HK-2 (cell line): ENCODE results near the gene TTLL9.

Experiments used
- DNase-seq: peaks from one replicate; pipeline ENCODE4 v3.0.0-alpha.2; 2018; ENCODE audit not compliant: unreplicated experiment

TTLL9 gene

DNA sequence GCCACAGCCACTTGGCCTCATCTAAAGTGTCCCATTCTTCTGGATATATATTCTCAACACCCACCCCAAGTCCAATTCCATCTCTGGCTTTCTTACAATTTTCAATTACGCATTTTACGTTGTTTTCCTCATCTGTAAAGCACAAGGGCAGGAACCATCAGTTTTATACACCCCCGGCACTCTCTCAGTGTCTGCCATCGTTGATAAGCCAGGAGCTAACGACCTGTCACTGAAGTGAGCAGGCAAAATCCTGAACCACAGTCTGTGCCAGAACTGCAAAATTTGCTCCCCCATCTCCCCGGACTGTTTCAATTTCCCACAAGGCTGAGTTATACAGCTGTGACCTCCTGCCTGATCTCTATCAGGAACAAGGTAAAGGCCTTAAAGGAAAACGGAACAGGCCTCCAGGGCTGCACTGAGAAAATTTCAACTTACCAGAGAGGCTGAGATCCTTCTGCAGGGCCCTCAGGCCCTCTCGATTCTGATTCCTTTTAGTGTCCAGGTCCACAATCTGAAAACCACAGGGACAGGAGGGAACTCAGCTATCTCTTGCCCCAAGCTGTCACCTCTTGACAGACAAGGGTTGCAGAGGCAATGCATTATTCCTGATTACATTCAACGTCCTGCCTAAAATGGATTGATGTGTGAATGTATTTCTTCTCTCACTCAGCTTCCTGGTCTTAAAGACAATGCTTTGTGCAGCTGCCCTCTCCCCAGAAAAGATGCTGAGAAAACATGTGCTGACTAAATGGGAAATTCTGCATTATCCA, 79.6 kb downstream of the TTLL9 start:
- no peak for DNase-seq

DNA sequence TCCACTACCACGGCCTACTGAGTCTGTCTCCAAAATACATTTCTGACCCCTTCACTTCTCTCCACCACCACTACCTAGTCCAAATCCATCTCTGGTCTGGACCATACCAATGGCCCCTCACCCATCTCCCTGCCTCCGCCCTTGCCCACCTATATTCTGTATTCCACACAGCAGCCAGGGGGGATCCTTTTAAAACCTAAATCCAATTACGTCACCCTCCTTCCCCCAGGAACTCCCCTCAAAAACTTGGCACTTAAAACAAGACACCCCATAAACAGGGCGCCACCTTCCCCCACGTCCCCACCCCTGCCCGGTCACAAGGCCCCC, 80.7 kb downstream of the TTLL9 start:
- DNase-seq: no peak

DNA sequence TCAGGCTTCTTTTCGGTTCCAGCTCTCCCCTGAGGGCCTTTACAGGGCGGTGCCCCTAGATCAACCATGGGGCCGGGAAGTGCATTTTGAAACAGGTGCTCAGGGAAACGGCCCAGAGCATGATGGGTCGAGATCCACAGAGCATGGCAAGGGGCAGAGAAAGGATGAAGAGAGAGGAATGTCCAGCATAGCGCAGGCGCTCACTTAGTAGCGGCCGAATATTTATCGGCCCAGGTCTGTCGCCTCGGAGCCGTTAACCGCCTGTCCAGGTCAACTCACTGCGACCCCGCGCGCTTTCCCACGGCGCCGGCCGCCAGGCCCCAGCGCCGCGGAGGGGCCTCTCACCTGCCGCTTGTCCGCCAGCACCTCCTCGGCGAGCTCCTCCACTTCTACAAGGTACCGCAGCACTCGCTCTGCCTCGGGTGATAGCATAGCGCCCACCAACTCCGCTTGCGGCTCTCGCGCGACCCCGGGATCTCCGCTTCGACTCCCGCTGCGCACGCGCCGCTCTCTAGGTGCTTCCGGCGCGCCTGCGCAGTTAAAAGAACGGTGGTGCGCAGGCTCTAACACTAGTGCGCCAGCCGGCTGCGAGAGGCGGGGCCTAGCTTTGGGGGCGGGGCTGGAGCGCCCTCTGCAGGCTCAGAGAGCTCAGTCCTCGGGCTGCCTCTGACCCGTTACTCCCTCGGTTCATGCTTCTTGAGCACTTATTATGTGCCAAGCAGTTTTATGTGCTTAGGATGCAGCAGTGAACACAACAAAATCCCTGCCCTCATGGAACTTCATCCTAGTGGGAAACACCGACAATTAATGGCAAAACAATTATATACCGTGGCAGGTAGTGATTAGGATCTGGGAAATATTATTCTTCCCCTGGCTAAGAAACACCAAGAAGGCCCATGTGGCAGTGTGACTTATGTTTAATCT, 81.4 kb downstream of the TTLL9 start, which contains the start of gene PDRG1:
Gene PDRG1, minus strand, starts transcription at position 517 of the 924 bp plus-strand sequence. Its CDS starts 85 bp downstream, at position 432.
- peak; percentile 99 for DNase-seq

- no peak for DNase-seq
Observed at GRCh38 chr20:31953556-31954148, 83.2 kb downstream of the TTLL9 start.

- no peak for DNase-seq
Observed at GRCh38 chr20:31954500-31954899, 84.1 kb downstream of the TTLL9 start.

DNA sequence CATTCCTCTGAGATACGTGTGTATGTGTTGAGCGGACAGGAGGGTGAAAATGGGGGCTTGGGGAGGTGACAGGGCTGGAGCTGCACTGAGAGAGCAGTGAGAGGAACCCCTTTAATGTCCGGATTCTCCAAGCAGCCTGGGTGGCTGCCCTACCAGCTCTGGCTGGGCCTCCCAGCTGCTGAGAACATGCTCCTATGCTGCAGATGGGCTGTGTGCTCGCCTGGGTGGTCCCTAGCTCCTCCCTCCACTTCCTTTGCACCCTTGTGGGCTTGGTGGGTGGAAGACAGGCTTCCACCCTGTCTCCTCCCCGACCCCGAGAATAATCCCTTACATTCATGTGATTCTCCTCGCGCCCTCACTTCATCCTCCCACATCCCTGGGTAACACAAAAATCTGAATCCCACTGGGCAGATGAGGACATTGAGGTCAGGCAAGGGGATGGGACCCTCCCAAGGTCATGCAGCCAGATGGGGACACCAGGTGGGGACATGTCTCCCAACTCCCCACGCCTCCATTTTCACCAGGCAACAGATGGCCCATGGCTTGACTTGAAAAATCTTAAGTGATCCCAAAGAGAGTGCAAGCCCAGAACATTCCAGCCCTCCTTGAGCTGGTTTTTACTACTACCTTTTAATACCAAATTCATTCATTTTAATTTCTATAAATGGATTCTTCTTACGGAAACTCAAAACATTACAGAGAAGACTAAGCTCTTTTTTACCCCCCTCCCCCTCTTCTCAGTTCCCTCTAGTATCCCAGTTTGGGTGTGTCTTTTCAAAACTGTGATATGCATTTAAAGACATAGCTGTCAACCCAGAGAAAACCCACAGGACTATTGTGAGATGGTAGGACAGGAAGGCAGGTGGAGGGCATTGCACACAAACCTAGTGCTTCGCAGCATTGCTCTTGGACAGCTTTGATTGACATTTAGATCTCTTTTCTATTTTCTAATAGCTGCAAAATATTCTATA, 86.4 kb downstream of the TTLL9 start:
- DNase-seq: no peak

GRCh38 chr20:31962761-31963160, 92.3 kb downstream of the TTLL9 start:
- DNase-seq: no peak

DNA sequence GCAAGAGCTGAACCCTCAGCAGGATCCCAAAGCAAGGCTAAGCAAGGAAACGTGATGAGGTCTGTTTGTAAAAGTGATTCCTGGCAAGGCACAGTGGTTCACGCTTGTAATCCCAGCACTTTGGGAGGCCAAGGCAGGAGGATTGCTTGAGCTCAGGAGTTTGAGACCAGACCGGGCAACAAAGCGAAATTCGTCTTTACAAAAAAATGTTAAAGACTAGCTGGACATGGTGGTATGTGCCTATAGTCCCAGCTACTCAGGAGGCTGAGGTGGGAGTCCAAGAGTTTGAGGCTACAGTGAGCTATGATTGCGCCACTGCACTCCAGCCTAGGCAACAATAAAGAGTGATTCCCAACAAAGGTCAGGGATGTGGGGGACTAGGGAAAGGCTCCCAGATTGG, 93.5 kb downstream of the TTLL9 start:
- no peak for DNase-seq

DNA sequence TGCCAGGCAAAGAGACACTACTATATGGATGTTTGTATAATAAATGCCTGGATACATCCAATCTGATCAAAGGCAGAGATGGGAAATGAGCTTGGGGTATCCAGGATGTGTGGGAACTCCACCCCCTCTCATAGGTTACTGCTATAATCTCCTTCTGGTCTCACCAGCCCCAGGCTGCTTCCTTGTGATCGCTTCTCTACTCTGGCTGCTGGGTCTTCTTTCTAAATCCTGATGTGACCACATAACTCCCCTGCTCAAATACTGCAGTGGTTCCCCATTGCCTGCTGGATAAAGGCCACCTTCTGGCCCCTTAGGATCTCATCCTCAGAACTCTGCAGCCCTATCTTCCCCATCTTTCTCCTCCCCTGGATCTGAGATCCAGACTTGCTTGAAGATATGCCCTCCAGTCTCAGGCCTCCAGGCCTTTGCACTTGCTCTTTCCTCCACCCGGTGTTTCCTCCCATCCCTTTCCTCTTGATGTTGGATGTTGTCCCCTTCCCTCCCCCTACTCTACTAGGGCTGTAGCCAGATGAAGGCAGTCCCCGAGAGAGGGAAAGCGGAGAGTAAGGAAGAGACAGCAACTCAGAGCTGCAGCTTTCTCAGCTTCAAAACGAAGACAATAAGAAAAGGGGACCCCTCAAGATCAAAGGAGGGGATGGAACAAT, 96.7 kb downstream of the TTLL9 start:
- no peak for DNase-seq

GRCh38 chr20:31967830-31968249, 97.4 kb downstream of the TTLL9 start, which contains the start of gene XKR7:
Gene XKR7, plus strand, starts transcription at chr20:31968151. Its CDS starts 25 bp downstream, at chr20:31968176.
- peak; percentile 84 for DNase-seq

DNA sequence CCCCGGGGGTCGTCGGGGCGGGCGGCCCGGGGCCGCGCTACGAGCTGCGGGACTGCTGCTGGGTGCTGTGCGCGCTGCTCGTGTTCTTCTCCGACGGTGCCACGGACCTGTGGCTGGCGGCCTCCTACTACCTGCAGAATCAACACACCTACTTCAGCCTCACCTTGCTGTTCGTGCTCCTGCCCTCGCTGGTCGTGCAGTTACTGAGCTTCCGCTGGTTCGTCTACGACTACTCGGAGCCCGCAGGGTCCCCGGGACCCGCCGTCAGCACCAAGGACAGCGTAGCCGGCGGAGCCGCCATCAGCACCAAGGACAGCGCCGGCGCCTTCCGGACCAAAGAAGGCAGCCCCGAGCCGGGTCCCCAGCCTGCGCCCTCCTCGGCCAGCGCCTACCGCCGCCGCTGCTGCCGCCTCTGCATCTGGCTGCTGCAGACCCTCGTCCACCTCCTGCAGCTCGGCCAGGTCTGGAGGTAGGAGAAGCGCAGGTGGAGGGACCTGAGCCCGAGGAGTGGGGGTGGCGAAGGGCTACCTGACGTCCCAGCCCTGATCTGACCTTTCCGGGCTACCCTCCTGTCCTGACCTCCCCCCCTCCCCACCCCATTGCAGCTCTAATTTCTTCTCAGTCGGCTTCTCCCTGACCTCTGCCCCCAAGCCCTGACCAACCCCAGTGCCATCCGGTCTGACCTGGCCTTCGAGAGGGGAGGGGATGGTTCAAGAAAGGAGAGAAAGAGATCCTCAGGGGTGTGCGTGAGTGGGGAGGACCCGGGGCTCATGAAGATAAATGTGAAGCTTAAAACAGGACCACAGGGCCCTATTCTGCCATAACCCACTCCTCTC, 98.1 kb downstream of the TTLL9 start:
- DNase-seq: peak; percentile 94

DNA sequence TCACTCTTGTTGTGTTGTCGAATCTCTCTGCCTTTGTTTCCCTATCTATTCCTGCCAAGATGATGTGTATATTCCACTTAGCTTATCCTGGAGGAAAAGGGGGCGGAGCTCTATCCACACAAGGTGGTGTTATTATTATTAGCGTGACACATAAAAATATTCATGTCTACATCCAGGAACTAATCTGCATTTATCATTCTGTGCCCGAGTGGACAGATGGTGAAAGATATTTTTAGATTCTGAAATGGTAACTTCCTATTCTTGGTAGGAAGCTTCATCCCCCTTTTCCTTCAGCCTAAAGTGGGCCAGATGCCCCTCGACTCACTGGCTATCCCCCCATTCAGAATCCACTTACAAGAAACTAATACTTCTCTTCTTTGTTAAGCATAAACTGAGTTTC, 99.6 kb downstream of the TTLL9 start:
- DNase-seq: no peak

DNA sequence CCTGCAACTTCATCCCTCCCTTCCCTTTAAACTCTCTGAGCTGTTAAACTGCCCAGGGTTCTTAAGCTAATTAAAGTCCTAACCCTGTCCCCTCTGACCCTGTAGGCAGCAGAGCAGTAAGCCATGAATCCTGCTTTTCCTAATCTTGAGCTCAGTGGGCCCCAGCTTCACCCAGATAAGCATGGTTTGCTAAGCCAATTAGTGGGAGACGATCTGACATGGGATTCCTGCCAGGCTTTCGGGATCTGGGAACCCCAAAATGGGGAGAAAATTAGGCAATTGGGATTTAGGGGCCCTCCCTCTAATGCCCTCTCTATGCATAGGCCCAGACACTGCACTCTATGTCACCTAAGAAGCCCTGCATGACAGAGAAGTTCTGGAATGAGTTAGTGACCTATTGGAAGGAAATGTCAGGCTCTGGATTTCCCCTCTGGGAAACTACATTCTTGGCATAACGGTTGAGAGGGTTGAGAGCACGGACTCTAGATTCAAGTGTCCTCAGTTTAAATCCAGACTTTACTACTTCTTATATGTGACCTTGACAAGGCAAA, 102.1 kb downstream of the TTLL9 start:
- DNase-seq: peak; percentile 60

DNA sequence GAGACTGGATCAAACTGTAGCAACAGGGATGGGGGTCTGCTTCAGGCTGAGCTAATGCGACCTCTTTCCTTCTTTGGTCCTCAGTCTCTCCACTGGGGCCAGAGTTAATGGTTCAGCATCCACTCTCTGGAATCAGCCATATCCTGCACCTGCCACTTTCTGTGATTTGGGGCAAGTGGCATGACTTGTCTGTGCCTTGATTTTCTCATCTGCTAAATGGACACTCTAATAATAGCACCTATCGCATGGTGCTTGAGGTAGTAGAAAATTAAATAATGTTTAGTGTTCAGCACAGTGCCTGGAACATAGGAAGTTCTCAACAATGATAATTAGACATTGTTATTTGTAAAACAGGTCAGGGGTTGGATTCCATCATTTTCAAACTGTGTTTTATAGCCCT, 103.9 kb downstream of the TTLL9 start:
- DNase-seq: no peak

DNA sequence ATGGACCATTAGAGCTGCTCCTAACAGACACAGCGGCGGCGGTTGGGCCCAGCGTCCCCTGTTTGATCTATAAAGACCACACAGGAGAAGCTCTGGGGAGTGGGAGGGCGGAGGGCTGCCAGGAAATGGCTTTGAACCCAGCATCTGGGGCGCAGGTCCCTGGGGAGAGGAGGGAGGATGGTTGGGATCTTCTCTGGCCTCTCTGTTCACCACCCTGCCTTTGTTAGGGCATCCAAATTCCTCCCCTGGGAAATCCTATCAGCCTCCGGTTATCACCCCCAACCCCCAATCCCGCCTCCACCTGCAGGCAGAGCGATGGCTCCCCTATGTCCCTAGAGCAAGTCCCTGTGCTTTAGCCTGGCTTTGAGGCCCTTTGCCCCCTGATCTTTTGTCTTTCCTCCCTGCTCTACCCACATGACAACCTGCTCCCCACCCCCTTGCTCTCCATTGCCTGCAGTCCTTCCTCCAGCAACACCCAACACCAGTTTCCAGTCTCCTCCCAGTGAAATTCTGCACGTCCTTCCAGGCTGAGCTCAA, 104.6 kb downstream of the TTLL9 start:
- DNase-seq: no peak

GRCh38 chr20:31975874-31976273, 105.4 kb downstream of the TTLL9 start:
- no peak for DNase-seq

DNA sequence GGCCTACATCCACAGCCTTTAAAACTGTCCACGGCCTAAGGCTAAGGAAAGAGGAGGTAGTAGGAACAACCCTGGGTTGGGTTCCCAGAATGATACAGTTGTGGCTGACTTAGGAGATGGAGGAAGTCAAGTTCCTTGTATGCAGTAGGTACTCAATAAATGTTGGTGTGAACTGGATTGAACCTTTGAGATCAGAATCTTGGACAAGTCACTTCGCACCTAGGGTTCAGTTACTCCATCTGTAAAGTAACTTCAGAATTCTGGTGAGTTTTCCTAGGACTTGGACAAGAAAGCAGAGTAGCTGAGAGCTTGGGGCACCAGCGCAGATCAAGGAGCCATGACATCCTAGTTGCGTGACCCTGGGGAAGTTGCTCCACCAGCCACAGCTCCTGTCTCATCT, 106.6 kb downstream of the TTLL9 start:
- no peak for DNase-seq

- DNase-seq: no peak
Observed at GRCh38 chr20:31979713-31980426, 109.4 kb downstream of the TTLL9 start.

DNA sequence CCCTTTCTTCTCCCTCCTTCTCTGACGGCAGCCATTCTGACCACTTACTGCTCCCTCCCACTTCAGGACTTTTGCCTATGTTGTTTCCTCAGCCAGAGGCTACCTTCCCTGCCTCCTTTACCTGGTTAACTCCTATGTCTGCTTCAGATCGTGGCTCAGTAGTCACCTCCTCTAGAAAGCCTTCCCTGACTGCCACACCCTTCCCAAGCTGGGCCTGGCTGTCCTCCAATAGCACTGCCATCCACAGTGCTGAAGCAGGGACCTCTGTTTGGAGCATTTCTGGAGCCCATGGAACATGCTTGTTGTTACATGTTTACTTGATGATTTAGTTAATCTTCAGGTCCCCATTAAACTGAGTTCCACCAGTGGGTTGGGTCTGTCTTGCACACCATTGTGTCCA, 111.3 kb downstream of the TTLL9 start:
- no peak for DNase-seq
